Endothelial cell of umbilical vein (primary cell): ENCODE results near the gene COL20A1.

Source experiments
- CTCF ChIP-seq, 2 donors: IDR thresholded peaks; 1 replicate in 1 of 2; 2 replicates in 1 of 2; pipeline ENCODE4 v1.5.1; 2011; ENCODE audit warnings: low read length in 2 of 2, mild to moderate bottlenecking in 2 of 2, moderate library complexity in 2 of 2, control low read depth in 1 of 2, inconsistent platforms in 1 of 2, low read depth in 1 of 2; ENCODE audit not compliant: insufficient read depth in 1 of 2; ENCODE audit errors: extremely low read depth in 1 of 2
- EZH2 ChIP-seq: IDR thresholded peaks from 2 replicates; pipeline ENCODE4 v1.6.1; 2012; ENCODE audit warnings: borderline replicate concordance, low read depth, mild to moderate bottlenecking, moderate library complexity, low read length, inconsistent platforms; ENCODE audit not compliant: severe bottlenecking
- FOS ChIP-seq: IDR thresholded peaks from 2 replicates; pipeline ENCODE4 v1.6.1; 2011; ENCODE audit warnings: mild to moderate bottlenecking, low read length, moderate library complexity, borderline replicate concordance; ENCODE audit not compliant: insufficient read depth
- JUN ChIP-seq: IDR thresholded peaks from 2 replicates; pipeline ENCODE4 v1.6.1; 2011; ENCODE audit warnings: borderline replicate concordance, low read depth; ENCODE audit not compliant: insufficient read length, insufficient read depth
- MAX ChIP-seq: IDR thresholded peaks from 2 replicates; pipeline ENCODE4 v1.6.1; 2011; ENCODE audit not compliant: insufficient read depth, insufficient read length
- POLR2A ChIP-seq: IDR thresholded peaks from 2 replicates; pipeline ENCODE4 v1.6.1; 2012; ENCODE audit warnings: low read depth, mild to moderate bottlenecking, control low read depth, low read length
- POLR2AphosphoS5 ChIP-seq: IDR thresholded peaks from 2 replicates; pipeline ENCODE4 v1.6.1; 2012; ENCODE audit warnings: low read depth, mild to moderate bottlenecking, control low read depth, low read length, moderate library complexity; ENCODE audit not compliant: insufficient read depth

DNA sequence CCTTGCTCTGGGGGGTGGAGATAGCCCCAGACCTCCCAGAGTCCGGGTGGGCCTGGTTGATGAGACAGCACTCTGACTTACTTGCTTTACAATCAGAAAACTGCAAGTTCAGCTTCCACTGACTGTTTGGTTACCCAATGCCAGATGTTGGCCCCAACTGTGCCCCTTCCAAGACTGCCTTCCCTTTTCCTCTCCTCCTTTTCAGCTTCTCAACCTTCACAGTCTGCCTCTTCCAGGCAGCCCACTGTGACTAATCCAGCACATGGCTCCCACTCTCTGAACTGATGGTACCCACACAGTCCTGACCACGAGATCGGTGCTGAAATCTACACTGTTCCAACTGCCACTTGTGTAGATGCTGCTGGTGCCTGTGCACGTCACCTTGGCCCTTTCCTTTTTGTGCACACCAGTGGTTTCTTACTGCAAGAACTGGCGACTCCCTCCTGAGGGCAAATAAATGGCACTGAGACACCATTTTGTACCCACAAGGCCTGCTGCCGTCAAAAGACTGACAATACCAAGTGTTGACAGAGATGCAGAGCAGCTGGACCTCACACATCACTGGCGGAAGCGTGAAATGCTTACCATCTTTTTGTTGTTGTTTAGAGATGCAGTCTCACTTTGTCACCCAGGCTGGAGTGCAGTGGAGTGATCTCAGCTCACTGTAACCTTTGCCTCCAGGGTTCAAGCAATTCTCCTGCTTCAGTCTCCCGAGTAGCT is 22.2 kb upstream of the COL20A1 start:
- TF ChIP-seq EZH2 (no peak), JUN (no peak), MAX (no peak), POLR2A (no peak), CTCF (IDR thresholded peaks at IDR 0.05; ENCODE audit: extremely low read depth in 1 of 2, insufficient read depth in 1 of 2, low read depth in 1 of 2, low read length in 2 of 2) (no peak), POLR2AphosphoS5 (no peak), FOS (no peak)
